Common myeloid progenitor, CD34-positive (primary cell): ENCODE data around the gene FLT4.

Experiments used
- CTCF ChIA-PET: fragments of 350-600 bp; sonication (Branson Sonifier 250); formaldehyde crosslinking; loops from one replicate; lab custom pipeline; 2021; ENCODE audit warnings: antibody characterized with exemption; lab: Charles Lee
- POLR2A ChIA-PET: fragments of 350-600 bp; sonication (Branson Sonifier 250); formaldehyde crosslinking; loops from one replicate; lab custom pipeline; 2021; ENCODE audit warnings: antibody characterized with exemption; lab: Charles Lee
- DNase-seq, 3 donors: peaks; one replicate each; pipeline versions ENCODE4 v3.0.0 to v3.0.0-alpha.2; 2013
- H3K27ac ChIP-seq, 2 experiments: 1 replicate in 1 of 2; 2 replicates in 1 of 2; pipeline ENCODE4 v1.7.0; 2013; ENCODE audit warnings: inconsistent platforms in 2 of 2, low read length in 2 of 2, mild to moderate bottlenecking in 2 of 2, low read depth in 1 of 2, moderate library complexity in 1 of 2; ENCODE audit not compliant: severe bottlenecking in 2 of 2, insufficient read depth in 1 of 2, poor library complexity in 1 of 2
- H3K27me3 ChIP-seq, 5 experiments: replicated peaks in 2 of 5; 1 replicate in 3 of 5; 2 replicates in 2 of 5; pipeline versions ENCODE4 v1.6.1 to v1.7.0; 2013; ENCODE audit warnings: low read length in 4 of 5, mild to moderate bottlenecking in 2 of 5, moderate library complexity in 2 of 5, inconsistent platforms in 1 of 5; ENCODE audit not compliant: insufficient read depth in 5 of 5, control insufficient read depth in 4 of 5
- H3K36me3 ChIP-seq, 4 experiments: 1 replicate in 2 of 4; 2 replicates in 2 of 4; pipeline versions ENCODE4 v1.6.1 to v1.7.0; 2013; ENCODE audit warnings: low read length in 3 of 4, control low read depth in 1 of 4, mild to moderate bottlenecking in 1 of 4; ENCODE audit not compliant: control insufficient read depth in 4 of 4, insufficient read depth in 4 of 4
- H3K4me1 ChIP-seq, 4 experiments: 1 replicate in 3 of 4; 2 replicates in 1 of 4; pipeline versions ENCODE4 v1.6.1 to v1.7.1; 2013; ENCODE audit warnings: low read length in 3 of 4, mild to moderate bottlenecking in 3 of 4, control low read depth in 1 of 4, inconsistent platforms in 1 of 4, moderate library complexity in 1 of 4; ENCODE audit not compliant: control insufficient read depth in 4 of 4, insufficient read depth in 4 of 4; ENCODE audit errors: control extremely low read depth in 1 of 4
- H3K4me3 ChIP-seq, 7 experiments: 1 replicate in 4 of 7; 2 replicates in 3 of 7; pipeline versions ENCODE4 v1.5.1 to v1.7.0; 2013; ENCODE audit warnings: mild to moderate bottlenecking in 7 of 7, low read length in 6 of 7, moderate library complexity in 6 of 7, inconsistent platforms in 2 of 7, low read depth in 2 of 7, control low read depth in 1 of 7; ENCODE audit not compliant: insufficient read depth in 4 of 7, control insufficient read depth in 1 of 7; ENCODE audit errors: extremely low read depth in 1 of 7
- H3K9me3 ChIP-seq, 5 experiments: 1 replicate in 4 of 5; 2 replicates in 1 of 5; pipeline versions ENCODE4 v1.6.1 to v1.7.1; 2013; ENCODE audit warnings: low read length in 4 of 5, mild to moderate bottlenecking in 2 of 5, inconsistent platforms in 1 of 5, low read depth in 1 of 5, moderate library complexity in 1 of 5; ENCODE audit not compliant: control insufficient read depth in 4 of 5, insufficient read depth in 2 of 5; ENCODE audit errors: control extremely low read depth in 1 of 5
- WGBS: methylation state at CpG from one replicate; pipeline ENCODE4 v1.1.5; 2013; ENCODE audit not compliant: insufficient coverage; 5-methylcytosine and 5-hydroxymethylcytosine counted together

FLT4 gene

DNA sequence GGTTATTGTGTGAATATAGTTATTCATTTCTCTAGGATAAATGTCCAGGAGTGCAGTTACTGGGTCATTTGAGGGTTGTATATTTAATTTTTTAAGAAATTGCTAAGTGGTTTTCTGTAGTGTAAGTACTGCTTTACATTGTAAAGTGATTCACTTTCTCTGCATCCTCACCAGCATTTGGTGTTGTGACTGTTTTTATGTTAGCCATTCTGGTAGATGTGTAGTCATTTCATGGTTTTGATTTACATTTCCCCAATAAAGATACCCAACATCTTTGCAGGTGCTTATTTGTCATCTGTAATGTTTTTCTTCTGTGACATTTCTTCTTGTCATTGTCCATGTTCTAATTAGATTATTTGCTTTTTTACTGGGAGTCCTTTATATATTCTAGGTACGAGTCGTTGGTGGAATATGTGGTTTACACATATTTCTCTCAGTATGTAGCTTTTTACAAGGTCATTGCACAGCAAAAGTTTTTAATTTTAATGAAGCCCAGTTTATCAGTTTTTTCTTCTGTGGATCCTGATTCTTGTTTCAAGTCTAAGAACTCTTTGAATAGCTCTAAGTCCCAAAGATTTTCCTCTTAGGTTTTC, 92.1 kb downstream of the FLT4 start:
- CTCF ChIA-PET: interaction anchor here (1.6 kb wide), 1 partner anchor 10 kb away, joined by 4 read pairs; no protein-coding TSS in a partner anchor
- POLR2A ChIA-PET: no interaction called here
- Histone ChIP-seq H3K9me3 (no peaks in the 10 kb centered on the region), H3K27me3 (no peaks in the 10 kb centered on the region), H3K27ac (peak overlapping the region in 1 of 2 experiments; percentile 40), H3K4me3 (no peak overlapping the region), H3K36me3 (peaks cover 7 to 47% (median 26%) of the 10 kb centered on the region in 4 experiments), H3K4me1 (no peaks in the 10 kb centered on the region)
- no peak for DNase-seq
- no CpG with 5 or more reads among the region's 2 CpGs for WGBS

DNA sequence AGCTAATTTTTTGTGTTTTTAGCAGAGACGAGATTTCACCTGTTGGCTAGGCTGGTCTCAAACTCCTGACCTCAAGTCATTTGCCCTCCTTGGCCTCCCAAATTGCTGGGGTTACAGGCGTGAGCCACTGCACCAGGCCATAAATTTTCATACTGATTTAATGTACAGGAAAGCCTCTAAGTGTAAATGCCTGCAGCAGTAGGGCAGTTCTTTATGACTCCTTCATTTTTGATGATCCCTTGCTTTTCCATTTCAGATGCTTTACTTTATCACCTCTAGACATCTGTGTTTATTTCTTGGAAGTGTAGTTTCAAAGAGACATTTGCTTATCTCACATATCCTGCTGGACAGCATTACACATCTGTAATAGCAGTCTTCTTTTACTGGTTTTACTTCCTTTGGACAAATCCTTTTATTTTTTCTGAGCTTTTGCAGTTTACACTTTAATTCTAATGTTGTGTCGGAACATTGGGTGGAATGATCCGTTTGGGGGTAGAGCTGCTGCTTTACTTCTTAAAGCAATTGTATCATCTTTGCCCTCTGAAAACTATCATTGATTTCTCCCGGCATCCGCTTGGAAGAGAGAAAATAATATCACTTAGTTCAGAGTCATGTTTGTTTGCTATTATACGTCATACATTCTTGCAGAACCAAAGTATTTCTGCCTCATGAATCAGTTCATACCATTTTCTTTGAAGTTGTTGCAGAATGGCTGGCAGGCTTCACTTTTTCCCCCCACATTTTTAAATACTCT, 94.1 kb downstream of the FLT4 start:
- H3K9me3 ChIP-seq: no peaks in the 10 kb centered on the region
- ChIA-PET CTCF (no interaction called here), POLR2A (no interaction called here)
- H3K4me1 ChIP-seq: no peaks in the 10 kb centered on the region
- no peak overlapping the region for H3K4me3 ChIP-seq
- peaks cover 4 to 55% (median 23%) of the 10 kb centered on the region in 4 experiments for H3K36me3 ChIP-seq
- H3K27me3 ChIP-seq: no peaks in the 10 kb centered on the region
- WGBS: 92% methylated on average over 4 of the region's 7 CpGs
- peak in 1 of 3 donors; percentile 13 for DNase-seq
- H3K27ac ChIP-seq: peak overlapping the region in 1 of 2 experiments; percentile 66

DNA sequence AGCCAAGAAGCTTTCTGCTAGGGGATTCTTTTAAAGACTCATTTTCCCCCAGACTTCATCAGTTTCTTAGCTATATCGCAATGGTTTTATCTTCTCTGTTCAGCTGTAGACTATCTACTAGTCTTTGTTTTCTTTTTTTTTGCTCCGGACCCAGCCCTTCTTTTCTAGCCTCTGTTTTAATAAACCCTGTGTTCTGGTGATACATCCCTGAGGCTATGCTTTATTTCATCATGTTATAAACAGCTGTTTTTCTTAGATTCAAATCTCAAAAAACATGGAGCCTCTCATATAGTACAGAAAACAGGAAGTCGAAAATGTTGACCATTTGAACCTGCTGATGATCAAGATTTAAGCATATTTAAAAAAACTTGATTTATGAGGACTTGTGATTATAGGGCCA, 95.9 kb downstream of the FLT4 start:
- POLR2A ChIA-PET: interaction anchor here (0.6 kb wide), 1 partner anchor 97 kb away, joined by 4 read pairs; no protein-coding TSS in a partner anchor
- Histone ChIP-seq H3K27ac (peak overlapping the region in 1 of 2 experiments; percentile 64), H3K4me3 (no peak overlapping the region)

More for the DNA sequence above, 95.9 kb downstream of the FLT4 start:
- DNase-seq: peak in 2 of 3 donors; percentile 13 to 33
- CTCF ChIA-PET: interaction anchor here (1.3 to 1.5 kb wide), 2 partner anchors 9 to 11 kb away, joined by 3 read pairs; no protein-coding TSS in a partner anchor
- 75% methylated on average over 2 of the region's 3 CpGs for WGBS
- Histone ChIP-seq H3K4me1 (peaks cover 0 to 2% (median under 1%) of the 10 kb centered on the region in 4 experiments), H3K27me3 (no peaks in the 10 kb centered on the region), H3K9me3 (no peaks in the 10 kb centered on the region), H3K36me3 (peaks cover 2 to 58% (median 23%) of the 10 kb centered on the region in 4 experiments)
